Activated naive CD4-positive, alpha-beta T cell treated with Interleukin-2 at 50 U/mL for 16 hours (primary cell): ENCODE data around the gene GLB1L3.
"Not testable (repeated sequence)": the region's sequence is repeated elsewhere in the genome, so short reads cannot be mapped to it uniquely, and the experiment has no call there.

Source experiments
- DNase-seq: peaks from one replicate; pipeline ENCODE4 v3.0.0-alpha.2; 2020

GLB1L3 gene

GRCh38 chr11:134252346-134253187 is 23.6 kb upstream of the GLB1L3 start:
- DNase-seq: peak; percentile 41

GRCh38 chr11:134253188-134253993 is 22.8 kb upstream of the GLB1L3 start, which contains the start of the genes ACAD8 and THYN1:
TSS of gene ACAD8 (plus strand) at chr11:134253568. CDS start at chr11:134253601, 33 bp downstream.
TSS of gene THYN1 (minus strand) at chr11:134253352. CDS start at chr11:134252882, 470 bp downstream.
- peak; percentile 96 for DNase-seq

DNA sequence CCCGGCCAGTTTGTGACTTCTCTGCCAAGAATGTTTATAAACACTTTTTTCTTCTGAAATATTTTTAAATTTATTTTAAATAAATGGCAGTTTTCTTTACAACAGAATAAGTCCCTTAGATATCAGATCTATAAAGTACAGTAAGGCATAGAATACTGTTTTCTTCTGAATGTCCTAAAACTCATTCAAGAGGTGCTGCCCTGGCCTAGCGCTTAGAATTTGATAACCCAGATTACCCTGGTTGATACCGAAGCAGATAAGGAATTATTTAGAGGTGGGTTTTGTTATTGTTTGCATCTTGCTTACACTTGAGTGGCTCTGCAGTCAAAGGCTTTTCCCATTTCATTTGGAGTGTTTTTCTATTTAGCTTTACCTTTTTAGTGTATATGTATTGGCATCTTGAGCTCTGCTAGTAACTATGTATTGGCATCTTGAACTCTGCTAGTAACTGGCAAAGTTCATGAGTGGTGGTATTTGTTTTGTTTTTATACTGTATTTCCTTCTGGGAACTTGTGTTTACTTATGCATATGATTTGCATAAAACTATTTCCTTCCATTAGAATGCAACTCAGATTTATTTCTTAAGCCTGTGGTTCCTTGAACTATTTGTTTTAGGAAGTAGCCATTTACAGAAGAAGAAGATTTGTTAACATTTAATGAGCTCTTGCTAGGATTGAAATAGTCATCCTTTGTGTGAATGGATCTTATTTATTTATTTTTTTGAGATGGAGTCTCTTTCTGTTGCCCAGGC is 21.6 kb upstream of the GLB1L3 start:
- DNase-seq: no peak

GRCh38 chr11:134255184-134255561 is 21.0 kb upstream of the GLB1L3 start:
- DNase-seq: not testable (repeated sequence)

- DNase-seq: no peak
These were observed 19.1 kb upstream of the GLB1L3 start for GRCh38 chr11:134257101-134257500.

GRCh38 chr11:134258577-134258976 is 17.6 kb upstream of the GLB1L3 start:
- no peak for DNase-seq

DNA sequence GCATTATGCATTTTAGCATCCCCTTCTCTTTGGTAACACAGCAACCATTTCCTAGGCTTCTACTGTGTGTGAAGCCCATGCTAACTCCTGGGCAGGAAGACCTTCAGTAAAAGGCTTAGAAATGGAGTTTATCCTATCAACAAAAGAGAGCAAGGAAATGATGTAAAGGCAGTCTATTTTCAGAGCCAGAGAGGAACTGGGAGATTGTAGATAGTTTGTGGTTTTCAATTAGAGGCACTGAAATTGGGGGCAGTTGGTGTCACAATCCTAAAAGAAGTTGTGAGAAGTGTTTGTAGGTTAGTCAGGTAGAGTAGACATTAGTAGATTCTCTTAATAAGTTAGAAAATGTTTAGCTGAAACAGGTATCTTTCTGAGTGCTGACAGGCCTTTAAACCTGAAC is 15.7 kb upstream of the GLB1L3 start:
- no peak for DNase-seq

DNA sequence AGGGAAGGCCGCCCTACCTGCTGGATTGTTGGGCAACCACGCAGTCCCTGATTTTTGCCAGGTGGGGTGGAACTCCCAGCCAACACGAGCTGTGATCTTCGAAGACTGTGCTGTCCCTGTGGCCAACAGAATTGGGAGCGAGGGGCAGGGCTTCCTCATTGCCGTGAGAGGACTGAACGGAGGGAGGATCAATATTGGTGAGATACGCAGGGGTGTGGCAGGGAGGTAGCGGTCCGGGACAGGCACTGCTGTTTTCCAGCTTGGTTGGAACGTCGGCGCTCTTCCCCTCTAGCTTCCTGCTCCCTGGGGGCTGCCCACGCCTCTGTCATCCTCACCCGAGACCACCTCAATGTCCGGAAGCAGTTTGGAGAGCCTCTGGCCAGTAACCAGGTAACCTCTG is 15.2 kb upstream of the GLB1L3 start:
- no peak for DNase-seq

DNA sequence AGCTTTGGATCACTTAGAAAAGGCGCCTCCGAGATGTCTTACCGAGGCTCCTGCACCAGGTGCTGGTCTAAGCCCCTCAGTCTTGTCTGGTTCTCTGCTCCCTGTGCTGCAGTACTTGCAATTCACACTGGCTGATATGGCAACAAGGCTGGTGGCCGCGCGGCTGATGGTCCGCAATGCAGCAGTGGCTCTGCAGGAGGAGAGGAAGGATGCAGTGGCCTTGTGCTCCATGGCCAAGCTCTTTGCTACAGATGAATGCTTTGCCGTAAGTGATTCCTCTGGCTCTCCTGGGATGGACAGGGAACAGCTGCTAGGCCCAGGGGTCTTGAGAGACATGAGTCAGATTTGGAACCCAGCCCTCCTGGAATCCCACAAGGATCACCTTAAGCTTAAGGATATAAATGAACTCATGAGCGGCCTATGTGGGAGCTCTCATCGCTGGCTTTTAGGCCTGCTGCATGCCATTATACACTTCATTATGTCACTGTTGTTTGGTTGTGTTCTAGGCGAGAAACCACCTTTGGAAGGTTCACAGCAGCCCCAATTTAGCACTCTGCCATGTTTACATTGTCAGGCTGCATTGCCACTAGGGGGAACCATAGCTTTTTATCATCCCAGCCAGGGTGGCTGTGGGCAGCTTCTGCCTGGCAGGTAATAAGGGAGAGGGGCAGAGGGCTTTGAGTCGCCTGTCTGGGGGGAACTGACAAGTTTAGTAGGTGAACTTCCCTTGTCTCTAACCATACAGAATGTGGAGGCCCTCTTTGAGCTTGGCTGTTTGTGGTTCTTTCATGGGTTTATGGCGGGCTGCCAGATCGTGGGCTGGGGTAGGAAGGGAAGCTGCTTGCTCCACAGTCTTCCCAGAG is 14.3 kb upstream of the GLB1L3 start:
- peak; percentile 29 for DNase-seq

- DNase-seq: no peak
These were observed 11.0 kb upstream of the GLB1L3 start for GRCh38 chr11:134264966-134265764.

- no peak for DNase-seq
These were observed 9.7 kb upstream of the GLB1L3 start for GRCh38 chr11:134266440-134266839.

- DNase-seq: no peak
These were observed 9.3 kb upstream of the GLB1L3 start for GRCh38 chr11:134266841-134267251.

DNA sequence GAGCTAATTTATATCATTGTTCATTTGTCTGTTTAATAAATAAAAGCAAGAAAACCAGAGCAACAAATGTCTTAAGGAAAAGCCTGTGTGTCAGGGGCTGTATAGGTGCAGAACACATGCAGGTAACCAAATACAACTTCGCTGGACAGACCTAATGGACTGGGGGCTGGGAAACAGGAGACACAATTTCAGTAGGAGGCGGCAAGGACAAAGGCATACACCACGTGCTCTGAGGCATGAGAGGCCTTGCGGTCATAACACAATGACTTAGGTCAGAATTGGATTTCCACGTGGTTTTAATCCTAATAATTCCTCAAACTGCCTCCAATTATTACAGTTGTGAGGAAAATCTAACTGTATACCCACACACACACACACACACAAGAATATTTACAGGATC is 8.7 kb upstream of the GLB1L3 start:
- no peak for DNase-seq

DNA sequence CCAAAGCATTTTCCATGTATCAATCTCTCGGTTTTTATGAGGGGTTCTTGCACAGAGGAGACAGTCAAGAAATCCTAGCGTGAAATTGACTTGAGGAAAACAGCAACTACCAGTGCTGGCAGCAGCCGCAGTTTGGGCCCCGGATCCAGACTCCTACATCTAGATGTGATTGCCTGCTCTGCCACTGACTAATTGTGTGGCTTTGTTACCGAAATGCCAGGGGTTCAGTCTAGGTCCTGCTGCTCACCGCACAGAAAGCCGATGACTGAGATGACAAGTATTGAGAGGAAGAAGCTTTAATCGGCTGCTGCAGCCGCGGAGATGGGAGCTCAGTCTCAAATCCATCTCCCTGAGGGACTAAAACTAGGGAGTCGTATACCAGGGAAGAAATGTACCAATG is 8.2 kb upstream of the GLB1L3 start:
- no peak for DNase-seq

- DNase-seq: peak; percentile 15
These were observed 5.9 kb upstream of the GLB1L3 start for GRCh38 chr11:134270250-134270714.

DNA sequence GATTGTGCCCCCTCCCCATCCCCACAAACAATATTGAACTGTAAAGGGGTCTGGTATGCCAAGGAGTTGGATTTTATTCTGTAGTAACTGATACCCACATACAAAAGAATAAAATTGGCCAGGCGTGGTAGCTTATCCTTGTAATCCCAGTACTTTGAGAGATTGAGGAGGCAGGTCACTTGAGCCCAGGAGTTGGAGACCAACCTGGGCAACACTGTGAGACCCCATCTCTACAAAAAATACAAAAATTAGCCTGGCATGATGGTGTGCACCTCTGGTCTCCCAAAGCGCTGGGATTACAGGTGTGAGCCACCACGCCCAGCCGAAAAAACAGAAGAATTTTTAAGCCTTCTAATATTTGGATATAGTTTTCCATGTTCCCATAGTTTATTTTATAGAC is 4.2 kb upstream of the GLB1L3 start:
- DNase-seq: no peak

DNA sequence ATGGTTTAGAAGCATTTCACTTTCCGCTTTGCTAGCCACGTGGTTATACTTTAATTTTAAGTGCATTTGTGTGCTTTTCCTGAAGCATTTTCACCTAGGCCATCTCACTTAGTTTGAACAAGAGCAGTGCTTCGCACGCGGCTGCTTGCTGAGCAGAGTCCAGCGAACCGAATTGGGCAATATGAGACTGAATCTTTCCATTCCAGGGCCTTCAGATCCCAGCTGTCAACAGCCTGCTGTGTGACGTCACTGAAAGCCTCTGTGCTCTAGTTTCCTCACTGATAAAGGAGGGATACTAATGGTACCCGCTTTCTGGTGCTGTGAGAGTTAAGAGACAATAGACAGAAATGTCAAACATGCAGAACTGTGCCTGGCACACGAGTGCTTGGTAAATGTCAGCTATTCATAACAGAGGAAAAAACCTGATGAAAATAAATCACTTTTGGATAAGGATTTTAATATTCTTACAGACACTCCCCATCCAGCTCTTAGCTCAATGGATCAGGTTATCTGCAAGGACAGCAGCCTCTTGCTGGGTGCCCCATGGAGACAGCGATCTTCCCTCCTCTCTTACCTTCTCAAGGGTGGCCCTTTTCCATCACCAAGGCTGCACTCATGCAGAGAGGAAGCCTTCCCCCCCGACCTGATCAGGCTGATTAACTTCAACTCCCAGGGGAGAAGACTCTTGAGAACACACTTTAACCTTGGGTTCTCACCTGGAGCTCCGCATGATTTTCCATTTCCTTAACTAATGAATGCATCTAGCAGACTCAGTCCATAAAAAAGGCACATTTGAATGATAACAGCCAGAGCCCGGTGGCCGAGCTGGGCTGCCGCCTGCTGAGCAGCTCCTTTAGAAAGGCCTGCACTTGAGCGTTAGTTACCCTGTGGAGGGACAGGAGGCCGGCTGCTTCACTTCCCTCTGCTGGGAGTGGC is 3.5 kb upstream of the GLB1L3 start:
- DNase-seq: no peak

- DNase-seq: no peak
These were observed 2.9 kb upstream of the GLB1L3 start for GRCh38 chr11:134273317-134273712.

DNA sequence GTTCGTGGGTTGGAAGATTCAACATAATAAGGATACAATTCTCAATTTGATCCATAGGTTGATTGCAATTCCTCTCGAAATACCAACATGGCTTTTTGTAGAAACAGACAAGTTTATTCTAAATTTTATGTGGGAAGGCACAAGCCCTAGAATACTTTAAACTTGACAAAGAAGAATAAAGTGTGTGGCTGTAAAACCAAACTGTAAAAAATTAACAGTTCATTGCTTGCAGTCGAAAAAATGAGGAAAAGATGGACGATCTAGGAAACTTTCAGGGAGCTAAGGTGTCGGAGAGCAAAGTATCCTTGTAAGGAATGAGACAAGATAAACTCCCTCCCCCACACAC is 1.0 kb upstream of the GLB1L3 start:
- no peak for DNase-seq
